Ascending aorta (tissue), 2 donors: Measurements from ENCODE around the gene NECAP2. TPM values are rescaled to one million over a fixed set of nuclear protein-coding genes. Genes with fewer than 3 reads are reported as not detected.

Experiments
- DNase-seq, 2 donors: peaks; one replicate each; pipeline ENCODE4 v3.0.0-alpha.2; 2019; ENCODE audit warnings: low spot score in 2 of 2
- H3K27ac ChIP-seq, 2 donors: fragments of 200-600 bp; sonication (generic); one replicate each; pipeline ENCODE4 v1.5.1; 2016 to 2017; ENCODE audit warnings: mild to moderate bottlenecking in 1 of 2
- H3K27me3 ChIP-seq: fragments of 200-600 bp; sonication (generic); one replicate; pipeline ENCODE4 v1.5.1; 2017
- H3K36me3 ChIP-seq, 2 donors: fragments of 200-600 bp; sonication (generic); one replicate each; pipeline ENCODE4 v1.5.1; 2016
- H3K4me1 ChIP-seq, 2 donors: fragments of 200-600 bp; sonication (generic); one replicate each; pipeline ENCODE4 v1.5.1; 2016 to 2017; ENCODE audit warnings: mild to moderate bottlenecking in 1 of 2
- H3K4me3 ChIP-seq, 2 donors: fragments of 200-600 bp; sonication (generic); one replicate each; pipeline ENCODE4 v1.5.1; 2016 to 2017; ENCODE audit warnings: mild to moderate bottlenecking in 1 of 2
- H3K9me3 ChIP-seq, 2 donors: fragments of 200-600 bp; sonication (generic); one replicate each; pipeline ENCODE4 v1.5.1; 2016
- intact Hi-C: fragments of 100-400 bp; cut with DNase I; formaldehyde crosslinking; loops from one replicate; pipeline ENCODE4 v1.15.1; 2023
- total RNA-seq: library from RNA; depleted of rRNA; stranded (reverse); fragments of >200 nt; gene quantifications from one replicate; pipeline ENCODE4 v1.1.0, GENCODE V29; 2016
- TF ChIP-seq, protein P1 (sequence below), 3 experiments: fragments of 200-600 bp in 2 of 3; fragments of 450-650 bp in 1 of 3; sonication (generic) in 2 of 3; IDR thresholded peaks; one replicate each; pipeline ENCODE4 v1.5.1; 2016 to 2019; ENCODE audit warnings: antibody characterized with exemption in 3 of 3, mild to moderate bottlenecking in 1 of 3, moderate library complexity in 1 of 3

The NECAP2 gene
- total RNA-seq, 1 donor from 2014 or later: 28.6 TPM

DNA sequence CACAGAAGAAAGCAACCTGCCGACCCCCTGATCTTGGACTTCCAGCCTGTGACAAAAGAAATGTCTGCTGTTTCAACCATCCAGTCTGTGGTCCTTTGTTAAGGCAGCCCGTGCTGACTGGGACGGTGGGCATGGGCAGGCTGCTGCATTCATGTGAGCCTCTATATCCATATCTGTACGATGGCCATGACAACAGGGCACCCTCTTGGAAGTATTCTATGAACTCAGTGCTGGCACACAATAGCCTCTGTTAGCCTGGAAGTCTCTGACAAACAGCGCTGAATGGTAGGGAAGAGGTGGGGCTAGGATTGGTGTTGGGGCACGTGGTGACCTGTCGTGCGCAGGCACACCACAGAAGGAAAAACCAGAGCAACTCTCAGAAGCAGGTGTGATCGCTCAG is 33.7 kb upstream of the NECAP2 start:
- TF ChIP-seq, protein P1, sequence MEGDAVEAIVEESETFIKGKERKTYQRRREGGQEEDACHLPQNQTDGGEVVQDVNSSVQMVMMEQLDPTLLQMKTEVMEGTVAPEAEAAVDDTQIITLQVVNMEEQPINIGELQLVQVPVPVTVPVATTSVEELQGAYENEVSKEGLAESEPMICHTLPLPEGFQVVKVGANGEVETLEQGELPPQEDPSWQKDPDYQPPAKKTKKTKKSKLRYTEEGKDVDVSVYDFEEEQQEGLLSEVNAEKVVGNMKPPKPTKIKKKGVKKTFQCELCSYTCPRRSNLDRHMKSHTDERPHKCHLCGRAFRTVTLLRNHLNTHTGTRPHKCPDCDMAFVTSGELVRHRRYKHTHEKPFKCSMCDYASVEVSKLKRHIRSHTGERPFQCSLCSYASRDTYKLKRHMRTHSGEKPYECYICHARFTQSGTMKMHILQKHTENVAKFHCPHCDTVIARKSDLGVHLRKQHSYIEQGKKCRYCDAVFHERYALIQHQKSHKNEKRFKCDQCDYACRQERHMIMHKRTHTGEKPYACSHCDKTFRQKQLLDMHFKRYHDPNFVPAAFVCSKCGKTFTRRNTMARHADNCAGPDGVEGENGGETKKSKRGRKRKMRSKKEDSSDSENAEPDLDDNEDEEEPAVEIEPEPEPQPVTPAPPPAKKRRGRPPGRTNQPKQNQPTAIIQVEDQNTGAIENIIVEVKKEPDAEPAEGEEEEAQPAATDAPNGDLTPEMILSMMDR (IDR thresholded peaks at IDR 0.05): no peak
- intact Hi-C loops: no loop called here
- no peaks in the 10 kb centered on the region for H3K9me3 ChIP-seq
- H3K4me1 ChIP-seq: no peaks in the 10 kb centered on the region
- H3K4me3 ChIP-seq: no peak overlapping the region
- no peaks in the 10 kb centered on the region for H3K27me3 ChIP-seq
- no peak overlapping the region for H3K27ac ChIP-seq
- no peaks in the 10 kb centered on the region for H3K36me3 ChIP-seq
- DNase-seq: no peak

DNA sequence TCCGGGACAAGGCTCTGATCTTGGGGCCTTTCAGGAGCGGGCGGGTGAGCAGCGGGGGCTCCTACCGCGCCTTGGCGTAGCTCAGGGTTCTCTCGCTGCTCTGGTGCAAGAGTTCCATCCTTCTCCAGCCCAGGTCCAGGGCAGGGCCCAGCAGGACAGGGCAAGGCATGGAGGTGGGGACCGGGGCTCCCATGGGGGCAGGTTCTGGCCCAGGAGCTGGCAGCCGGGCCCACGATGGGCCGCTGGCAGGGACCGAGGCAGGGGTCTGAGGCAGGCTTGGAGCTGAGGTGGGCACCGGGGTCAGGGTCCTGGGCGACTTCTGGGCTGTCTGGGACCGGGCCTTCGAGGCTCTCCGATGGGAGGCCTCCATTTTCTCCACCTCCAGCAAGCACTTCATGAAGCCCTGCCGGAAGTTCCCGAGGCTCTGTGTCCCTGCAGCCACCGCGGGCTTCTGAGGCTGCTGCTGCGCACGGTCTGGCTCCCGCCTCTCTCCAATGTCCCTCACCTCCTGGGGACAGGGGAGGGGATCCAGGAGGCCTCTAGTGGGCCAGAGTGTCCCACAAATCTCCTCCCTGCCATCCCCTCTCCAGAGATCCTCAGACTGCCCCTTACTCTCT is 30.9 kb upstream of the NECAP2 start:
- no peaks in the 10 kb centered on the region for H3K27me3 ChIP-seq
- H3K4me3 ChIP-seq: no peak overlapping the region
- no peaks in the 10 kb centered on the region for H3K4me1 ChIP-seq
- DNase-seq: no peak
- intact Hi-C loops: no loop called here
- H3K36me3 ChIP-seq: no peaks in the 10 kb centered on the region
- no peaks in the 10 kb centered on the region for H3K9me3 ChIP-seq
- TF ChIP-seq, protein P1 (IDR thresholded peaks at IDR 0.05): no peak
- no peak overlapping the region for H3K27ac ChIP-seq

DNA sequence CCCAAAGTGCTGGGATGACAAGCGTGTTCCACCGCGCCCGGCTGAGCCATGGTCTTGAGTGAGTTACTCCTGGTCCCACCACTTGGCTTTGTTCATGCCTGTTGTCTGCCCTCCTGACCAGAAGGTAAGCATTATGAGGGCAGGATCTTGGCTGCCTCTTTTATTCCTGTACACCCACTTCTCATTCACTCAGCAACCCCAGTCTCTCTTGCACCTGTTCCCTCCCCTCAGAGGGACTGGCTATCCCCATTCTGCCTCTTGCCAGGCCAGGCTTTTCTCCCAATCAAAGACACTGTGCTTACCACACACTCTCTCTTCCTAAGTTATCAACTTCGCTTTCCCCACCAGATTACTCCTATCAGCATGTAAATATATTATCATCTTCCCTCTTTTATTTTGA is 29.7 kb upstream of the NECAP2 start:
- no peaks in the 10 kb centered on the region for H3K9me3 ChIP-seq
- TF ChIP-seq, protein P1 (IDR thresholded peaks at IDR 0.05): no peak
- no peaks in the 10 kb centered on the region for H3K36me3 ChIP-seq
- DNase-seq: no peak
- no peaks in the 10 kb centered on the region for H3K4me1 ChIP-seq
- no peak overlapping the region for H3K4me3 ChIP-seq
- H3K27ac ChIP-seq: no peak overlapping the region
- H3K27me3 ChIP-seq: no peaks in the 10 kb centered on the region
- intact Hi-C loops: no loop called here

DNA sequence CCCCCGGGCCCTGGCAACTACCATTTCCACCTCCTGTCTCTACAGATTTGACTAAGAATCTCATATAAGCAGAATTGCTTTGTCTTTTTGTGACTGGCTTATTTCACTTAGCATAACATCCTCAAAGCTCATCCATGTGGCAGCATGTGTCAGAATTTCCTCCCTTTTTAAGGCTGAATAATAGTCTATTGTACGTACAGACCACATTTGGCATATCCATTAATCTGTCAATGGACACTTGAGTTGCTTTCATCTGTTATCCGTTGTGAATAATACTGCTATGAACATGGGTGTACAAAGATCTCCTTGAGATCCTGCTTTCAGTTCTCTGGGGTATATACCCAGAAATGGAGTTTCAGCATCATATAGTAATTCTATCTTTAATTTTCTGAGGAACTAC is 27.3 kb upstream of the NECAP2 start:
- DNase-seq: no peak
- Histone ChIP-seq H3K36me3 (no peaks in the 10 kb centered on the region), H3K27ac (no peak overlapping the region), H3K9me3 (no peaks in the 10 kb centered on the region), H3K4me3 (no peak overlapping the region), H3K27me3 (no peaks in the 10 kb centered on the region), H3K4me1 (no peaks in the 10 kb centered on the region)
- intact Hi-C loops: no loop called here
- TF ChIP-seq, protein P1 (IDR thresholded peaks at IDR 0.05): no peak

DNA sequence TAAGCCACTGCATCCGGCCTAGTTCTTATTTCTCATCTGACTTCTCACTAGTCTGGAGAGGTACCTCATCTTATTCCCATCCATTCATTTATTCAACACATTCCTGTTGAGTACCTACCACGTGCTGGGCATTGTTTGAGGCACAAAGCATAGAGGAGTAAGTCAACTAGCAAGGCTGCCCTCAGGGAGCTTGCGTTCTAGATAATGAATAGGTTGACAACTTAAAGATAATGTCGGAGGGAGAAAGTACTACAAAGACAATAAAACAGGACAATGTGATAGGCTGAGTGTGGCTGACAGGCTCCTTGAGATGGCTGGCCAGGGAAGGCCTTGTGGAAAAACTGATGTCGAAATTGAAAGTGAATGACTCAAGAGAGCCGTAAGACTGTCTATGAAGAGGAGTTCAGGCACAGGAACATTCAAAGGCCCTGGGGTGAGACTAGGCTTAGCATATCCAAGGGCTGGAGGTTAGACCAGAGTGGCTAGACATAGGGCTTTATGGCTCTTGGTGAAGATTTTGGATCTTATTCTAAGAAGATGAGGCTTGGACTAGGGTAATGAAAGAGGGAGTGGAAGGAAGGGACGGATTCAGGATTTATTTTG is 21.6 kb upstream of the NECAP2 start:
- Histone ChIP-seq H3K9me3 (no peaks in the 10 kb centered on the region), H3K27ac (no peak overlapping the region), H3K4me1 (no peaks in the 10 kb centered on the region), H3K27me3 (no peaks in the 10 kb centered on the region), H3K4me3 (no peak overlapping the region), H3K36me3 (no peaks in the 10 kb centered on the region)
- intact Hi-C loops: no loop called here
- TF ChIP-seq, protein P1 (IDR thresholded peaks at IDR 0.05): no peak
- no peak for DNase-seq
